Measurements from ENCODE around the gene SYNDIG1. TPM values are rescaled to one million over a fixed set of nuclear protein-coding genes. Genes with fewer than 3 reads are reported as not detected.

Gene SYNDIG1
- total RNA-seq, 2 experiments from 2014 or later = not detected

DNA sequence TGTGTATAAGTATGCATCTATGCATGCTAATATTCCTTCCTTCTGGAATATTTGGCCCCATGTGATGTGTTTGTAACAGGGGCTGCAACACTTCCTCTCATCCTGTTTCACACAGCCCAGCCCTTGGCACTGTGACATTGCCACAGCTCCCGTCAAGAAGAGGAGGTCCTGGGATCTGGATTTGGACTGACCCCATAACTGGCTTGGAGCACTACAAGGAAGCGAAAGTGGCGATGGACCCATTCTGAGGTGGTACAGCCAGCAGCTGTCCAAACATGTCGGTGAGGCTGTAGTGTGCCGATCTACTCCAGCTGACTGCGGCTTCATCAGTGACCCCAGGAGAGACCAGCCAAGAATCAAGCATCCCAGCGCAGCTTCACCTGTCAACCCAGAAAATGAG, 18.2 kb downstream of the SYNDIG1 start:
- ATAC-seq = no peak
- no peak overlapping the region for H3K27ac Mint-ChIP-seq
- DNase-seq = no peak
- H3K27me3 Mint-ChIP-seq = no peaks in the 10 kb centered on the region
- no peak overlapping the region for H3K4me3 Mint-ChIP-seq
- no peaks in the 10 kb centered on the region for H3K36me3 Mint-ChIP-seq
- no peaks in the 10 kb centered on the region for H3K9me3 Mint-ChIP-seq (ENCODE audit: low read depth)
- H3K4me1 Mint-ChIP-seq = no peaks in the 10 kb centered on the region
- CTCF ChIA-PET = interaction anchor here (0.8 kb wide), 1 partner anchor 10 kb away, joined by 3 read pairs; no protein-coding TSS in a partner anchor

GRCh38 chr20:24488064-24488799, 18.8 kb downstream of the SYNDIG1 start:
- H3K4me3 Mint-ChIP-seq = no peak overlapping the region
- H3K9me3 Mint-ChIP-seq (ENCODE audit: low read depth) = no peaks in the 10 kb centered on the region
- no peaks in the 10 kb centered on the region for H3K36me3 Mint-ChIP-seq
- DNase-seq (no peak), ATAC-seq (no peak)
- no peak overlapping the region for H3K27ac Mint-ChIP-seq
- H3K4me1 Mint-ChIP-seq = no peaks in the 10 kb centered on the region
- CTCF ChIA-PET = no interaction called here
- no peaks in the 10 kb centered on the region for H3K27me3 Mint-ChIP-seq

DNA sequence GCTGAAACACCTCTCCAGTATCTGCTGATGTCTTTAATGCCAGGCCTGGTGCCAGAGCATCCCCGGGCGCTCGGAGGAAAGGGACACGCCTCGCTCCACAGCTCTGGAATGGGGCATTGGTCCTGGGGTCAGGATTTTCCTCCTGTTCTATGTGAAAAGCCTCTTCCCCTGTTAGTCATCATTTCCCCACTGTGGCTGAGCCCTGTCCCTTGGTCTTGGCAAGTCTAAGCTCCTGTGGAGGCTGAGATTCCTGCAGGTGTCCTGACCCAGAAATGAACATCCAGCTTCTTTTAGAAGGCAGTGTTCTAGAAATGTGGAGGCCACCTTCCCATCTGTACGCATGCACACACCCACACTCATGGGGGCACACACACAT, 19.4 kb downstream of the SYNDIG1 start:
- no peak for DNase-seq
- H3K9me3 Mint-ChIP-seq (ENCODE audit: low read depth) = no peaks in the 10 kb centered on the region
- H3K27me3 Mint-ChIP-seq = no peaks in the 10 kb centered on the region
- no peaks in the 10 kb centered on the region for H3K4me1 Mint-ChIP-seq
- no peak for ATAC-seq
- H3K36me3 Mint-ChIP-seq = no peaks in the 10 kb centered on the region
- H3K27ac Mint-ChIP-seq = no peak overlapping the region
- CTCF ChIA-PET = no interaction called here
- no peak overlapping the region for H3K4me3 Mint-ChIP-seq

- no peaks in the 10 kb centered on the region for H3K9me3 Mint-ChIP-seq (ENCODE audit: low read depth)
- H3K27ac Mint-ChIP-seq = no peak overlapping the region
- DNase-seq (no peak), ATAC-seq (no peak)
- H3K27me3 Mint-ChIP-seq = no peaks in the 10 kb centered on the region
- CTCF ChIA-PET = no interaction called here
- H3K36me3 Mint-ChIP-seq = no peaks in the 10 kb centered on the region
- no peak overlapping the region for H3K4me3 Mint-ChIP-seq
- no peaks in the 10 kb centered on the region for H3K4me1 Mint-ChIP-seq
These were observed 19.8 kb downstream of the SYNDIG1 start for GRCh38 chr20:24489193-24489592.

GRCh38 chr20:24489631-24490260, 20.3 kb downstream of the SYNDIG1 start:
- no peaks in the 10 kb centered on the region for H3K27me3 Mint-ChIP-seq
- H3K27ac Mint-ChIP-seq = no peak overlapping the region
- CTCF ChIA-PET = no interaction called here
- no peak overlapping the region for H3K4me3 Mint-ChIP-seq
- H3K9me3 Mint-ChIP-seq (ENCODE audit: low read depth) = no peaks in the 10 kb centered on the region
- ATAC-seq = no peak
- H3K4me1 Mint-ChIP-seq = no peaks in the 10 kb centered on the region
- no peaks in the 10 kb centered on the region for H3K36me3 Mint-ChIP-seq
- DNase-seq = no peak

DNA sequence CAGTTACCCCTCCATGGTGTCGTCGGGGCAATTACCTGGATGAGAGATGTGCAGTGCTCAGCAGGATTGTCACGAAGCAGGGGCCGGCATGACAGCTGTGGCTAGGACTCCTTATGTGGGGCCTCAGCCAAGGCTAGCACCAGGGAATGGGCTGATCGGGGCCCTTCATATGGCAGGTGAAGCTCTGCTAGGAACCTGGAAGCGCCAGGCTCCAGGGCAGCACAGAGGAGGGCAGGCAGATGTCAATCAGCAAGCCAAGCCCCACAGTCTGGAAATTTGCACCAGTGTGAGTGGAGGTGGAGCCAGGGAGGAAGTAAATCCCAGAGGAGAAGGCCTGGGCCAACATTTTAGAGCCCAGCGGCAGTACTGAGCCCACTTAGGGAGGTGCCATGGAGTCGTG, 21.2 kb downstream of the SYNDIG1 start:
- no peak for DNase-seq
- Mint-ChIP-seq H3K4me3 (no peak overlapping the region), H3K4me1 (no peaks in the 10 kb centered on the region), H3K9me3 (ENCODE audit: low read depth) (no peaks in the 10 kb centered on the region), H3K27me3 (no peaks in the 10 kb centered on the region), H3K27ac (no peak overlapping the region), H3K36me3 (no peaks in the 10 kb centered on the region)
- CTCF ChIA-PET = no interaction called here
- ATAC-seq = no peak

GRCh38 chr20:24491041-24491756, 21.8 kb downstream of the SYNDIG1 start:
- no peaks in the 10 kb centered on the region for H3K36me3 Mint-ChIP-seq
- ATAC-seq (no peak), DNase-seq (no peak)
- no peak overlapping the region for H3K4me3 Mint-ChIP-seq
- no peaks in the 10 kb centered on the region for H3K27me3 Mint-ChIP-seq
- CTCF ChIA-PET = no interaction called here
- no peak overlapping the region for H3K27ac Mint-ChIP-seq
- H3K9me3 Mint-ChIP-seq (ENCODE audit: low read depth) = no peaks in the 10 kb centered on the region
- H3K4me1 Mint-ChIP-seq = no peaks in the 10 kb centered on the region

DNA sequence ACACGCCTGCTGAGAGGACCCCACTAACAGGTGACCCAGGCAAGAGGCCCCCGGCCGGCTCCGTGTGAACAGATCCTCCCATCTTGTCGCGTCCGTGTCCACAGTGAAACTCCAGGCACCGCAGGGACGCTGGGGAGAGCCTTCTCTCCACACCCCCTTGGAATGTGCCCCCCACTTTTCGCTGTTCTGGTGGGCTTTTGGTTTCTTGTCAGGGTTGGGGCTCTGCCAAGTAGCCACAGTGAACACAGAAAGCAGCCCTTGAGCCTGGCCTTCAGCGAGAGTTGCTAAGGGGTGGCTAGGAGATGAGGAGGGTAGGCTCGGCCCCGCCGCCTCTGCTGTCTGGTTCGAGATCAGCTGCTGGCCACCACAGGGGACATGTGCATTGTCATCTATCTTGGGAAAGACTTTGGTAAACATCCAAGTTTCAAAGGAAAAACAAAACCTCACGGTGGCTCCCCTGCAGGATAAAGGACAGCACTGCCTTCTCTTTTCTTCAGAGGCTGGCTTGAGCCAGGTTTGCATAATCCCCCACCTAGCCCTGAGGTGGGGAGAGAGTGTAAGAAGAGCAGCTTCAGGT, 22.7 kb downstream of the SYNDIG1 start:
- CTCF ChIA-PET = no interaction called here
- Mint-ChIP-seq H3K4me1 (no peaks in the 10 kb centered on the region), H3K36me3 (no peaks in the 10 kb centered on the region), H3K27ac (no peak overlapping the region), H3K27me3 (no peaks in the 10 kb centered on the region), H3K4me3 (no peak overlapping the region), H3K9me3 (ENCODE audit: low read depth) (no peaks in the 10 kb centered on the region)
- no peak for DNase-seq
- ATAC-seq = no peak

GRCh38 chr20:24492698-24493097, 23.3 kb downstream of the SYNDIG1 start:
- H3K27me3 Mint-ChIP-seq = no peaks in the 10 kb centered on the region
- no peaks in the 10 kb centered on the region for H3K9me3 Mint-ChIP-seq (ENCODE audit: low read depth)
- DNase-seq = no peak
- no peaks in the 10 kb centered on the region for H3K36me3 Mint-ChIP-seq
- CTCF ChIA-PET = no interaction called here
- no peak overlapping the region for H3K4me3 Mint-ChIP-seq
- no peak overlapping the region for H3K27ac Mint-ChIP-seq
- no peak for ATAC-seq
- no peaks in the 10 kb centered on the region for H3K4me1 Mint-ChIP-seq

DNA sequence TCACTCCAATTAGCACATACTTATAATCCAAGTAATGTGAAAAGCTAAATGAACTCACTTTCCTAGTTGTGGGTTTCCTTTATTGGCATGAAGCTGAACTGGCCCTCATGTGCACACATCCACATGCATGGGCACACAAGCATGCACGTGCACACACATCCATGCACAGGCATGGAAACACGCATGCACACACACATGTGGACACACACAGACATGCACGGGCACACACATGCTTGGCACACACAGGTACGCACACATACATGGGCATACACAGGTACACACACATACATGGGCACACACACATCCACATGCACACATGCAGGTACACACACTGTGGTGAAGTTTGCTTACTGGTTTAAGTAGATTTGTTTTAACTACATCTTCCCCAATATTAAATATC, 23.8 kb downstream of the SYNDIG1 start:
- CTCF ChIA-PET = no interaction called here
- DNase-seq (no peak), ATAC-seq (no peak)
- Mint-ChIP-seq H3K4me1 (no peaks in the 10 kb centered on the region), H3K4me3 (no peak overlapping the region), H3K36me3 (no peaks in the 10 kb centered on the region), H3K9me3 (ENCODE audit: low read depth) (no peaks in the 10 kb centered on the region), H3K27ac (no peak overlapping the region), H3K27me3 (no peaks in the 10 kb centered on the region)

DNA sequence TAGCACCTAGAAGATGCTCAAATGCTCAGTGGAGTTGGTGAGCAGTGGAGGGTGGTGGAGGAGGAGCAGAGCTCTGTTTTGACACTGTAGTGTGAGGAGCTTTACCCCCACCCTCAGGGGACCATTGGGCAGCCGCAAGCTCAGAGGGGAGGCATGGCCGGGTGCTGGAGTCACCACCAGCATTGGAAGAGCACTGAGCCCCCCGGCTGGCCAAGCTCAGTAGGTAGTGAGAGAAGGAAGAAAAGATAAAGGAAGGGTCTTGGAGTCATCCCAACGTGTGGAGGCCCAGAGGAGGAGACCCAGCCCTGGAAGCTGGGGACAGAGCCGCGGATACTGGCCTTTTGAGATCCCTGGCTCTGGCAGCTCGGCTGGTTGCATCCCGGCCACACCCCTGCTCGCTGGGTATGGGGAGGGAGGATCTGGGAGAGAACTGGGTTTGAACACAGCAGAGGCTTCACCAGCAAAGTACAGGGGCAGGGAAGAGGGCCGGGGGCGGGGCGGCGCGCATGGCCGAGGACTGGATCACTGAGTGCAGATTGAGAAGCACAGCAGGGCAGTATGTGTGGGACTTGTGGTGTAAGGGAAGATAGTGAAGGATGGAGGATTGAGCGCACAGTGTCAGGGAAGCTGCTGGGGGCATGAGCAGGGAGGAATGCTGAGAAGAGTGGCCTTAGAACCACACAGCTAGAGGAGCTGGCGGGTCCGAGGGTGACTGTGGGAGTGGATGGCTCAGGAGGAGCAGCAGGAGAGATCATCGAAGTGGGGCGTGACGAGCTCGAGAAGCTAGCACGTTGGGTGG, 24.4 kb downstream of the SYNDIG1 start:
- Mint-ChIP-seq H3K4me3 (no peak overlapping the region), H3K36me3 (no peaks in the 10 kb centered on the region), H3K9me3 (ENCODE audit: low read depth) (no peaks in the 10 kb centered on the region), H3K27me3 (no peaks in the 10 kb centered on the region), H3K4me1 (no peaks in the 10 kb centered on the region), H3K27ac (no peak overlapping the region)
- ATAC-seq (no peak), DNase-seq (no peak)
- CTCF ChIA-PET = no interaction called here

DNA sequence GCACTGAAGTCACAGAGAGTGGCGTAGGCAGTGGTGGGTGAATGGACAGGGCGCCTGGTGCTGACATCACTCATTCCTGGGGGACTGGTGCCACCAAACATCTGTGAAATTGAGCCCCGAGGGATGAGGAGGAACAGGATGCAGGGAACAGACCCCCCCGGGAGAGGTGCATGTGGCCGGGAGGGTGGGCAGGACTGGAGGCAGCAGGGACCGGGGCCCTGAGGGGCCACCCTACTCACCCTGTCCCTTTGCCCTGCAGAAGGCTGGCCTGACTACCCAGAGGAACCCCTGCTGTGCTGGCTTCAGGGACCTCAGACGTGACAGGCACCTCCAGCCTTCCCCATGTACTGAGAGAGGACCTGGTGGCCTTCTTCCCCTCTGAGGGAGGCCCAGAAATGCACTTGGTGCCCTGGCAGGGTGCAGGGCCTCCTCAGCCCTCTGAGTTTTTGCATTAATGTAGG, 25.1 kb downstream of the SYNDIG1 start:
- H3K36me3 Mint-ChIP-seq = no peaks in the 10 kb centered on the region
- CTCF ChIA-PET = no interaction called here
- DNase-seq (no peak), ATAC-seq (no peak)
- H3K9me3 Mint-ChIP-seq (ENCODE audit: low read depth) = no peaks in the 10 kb centered on the region
- no peak overlapping the region for H3K4me3 Mint-ChIP-seq
- no peaks in the 10 kb centered on the region for H3K4me1 Mint-ChIP-seq
- no peaks in the 10 kb centered on the region for H3K27me3 Mint-ChIP-seq
- no peak overlapping the region for H3K27ac Mint-ChIP-seq

DNA sequence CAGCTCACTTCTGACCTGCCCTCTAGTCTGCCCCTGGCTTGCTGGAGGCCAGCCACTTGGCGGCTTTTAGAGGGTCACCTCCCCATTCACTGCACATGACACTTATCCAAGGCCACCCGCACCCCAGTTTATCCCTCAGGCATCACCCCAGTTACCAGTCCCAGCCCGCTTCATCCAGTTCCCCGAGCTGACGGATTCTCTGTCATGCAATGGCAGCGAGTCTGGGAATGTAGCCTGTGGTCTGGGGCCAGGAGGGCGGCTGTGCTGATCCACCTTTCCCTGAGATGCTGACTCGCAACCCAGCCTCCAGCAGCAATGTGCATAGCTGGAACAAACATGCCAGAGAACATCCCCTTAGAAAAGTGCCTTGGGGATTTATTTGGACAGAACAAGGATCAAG, 25.8 kb downstream of the SYNDIG1 start:
- H3K36me3 Mint-ChIP-seq = no peaks in the 10 kb centered on the region
- no peaks in the 10 kb centered on the region for H3K4me1 Mint-ChIP-seq
- H3K9me3 Mint-ChIP-seq (ENCODE audit: low read depth) = no peaks in the 10 kb centered on the region
- H3K4me3 Mint-ChIP-seq = no peak overlapping the region
- no peak overlapping the region for H3K27ac Mint-ChIP-seq
- CTCF ChIA-PET = no interaction called here
- no peaks in the 10 kb centered on the region for H3K27me3 Mint-ChIP-seq
- no peak for DNase-seq
- ATAC-seq = no peak
